ENCODE measurements around the gene CABLES1. TPM values are rescaled to one million over a fixed set of nuclear protein-coding genes. Genes with fewer than 3 reads are reported as not detected.

Gene CABLES1
- total RNA-seq, 4 donors from 2014 or later: 8.5 to 12.6 (median 9.2) TPM

- intact Hi-C loops (cut with DNase I; ENCODE audit: low total_unique reads): no loop called here
These were observed 141.2 kb downstream of the CABLES1 start for GRCh38 chr18:23276451-23276850.

GRCh38 chr18:23277399-23277798 lies 142.1 kb downstream of the CABLES1 start:
- no peaks in the 10 kb centered on the region for H3K9me3 ChIP-seq
- H3K4me3 ChIP-seq: no peak overlapping the region
- intact Hi-C loops (cut with DNase I; ENCODE audit: low total_unique reads): no loop called here
- no peak overlapping the region for H3K27ac ChIP-seq
- no peaks in the 10 kb centered on the region for H3K27me3 ChIP-seq
- no peaks in the 10 kb centered on the region for H3K4me1 ChIP-seq
- no peaks in the 10 kb centered on the region for H3K36me3 ChIP-seq
- no peak for DNase-seq
- TF ChIP-seq CTCF (IDR thresholded peaks at IDR 0.05): no peak

More at GRCh38 chr18:23276451-23276850, 141.2 kb downstream of the CABLES1 start:
- TF ChIP-seq CTCF (IDR thresholded peaks at IDR 0.05) (no peak), POLR2A (IDR thresholded peaks at IDR 0.05) (no peak)
- H3K27ac ChIP-seq: no peak overlapping the region
- H3K27me3 ChIP-seq: no peaks in the 10 kb centered on the region
- H3K4me1 ChIP-seq: no peaks in the 10 kb centered on the region
- H3K9me3 ChIP-seq: no peaks in the 10 kb centered on the region
- H3K4me3 ChIP-seq: no peak overlapping the region
- DNase-seq: no peak
- no peaks in the 10 kb centered on the region for H3K36me3 ChIP-seq

GRCh38 chr18:23279931-23280330 lies 144.6 kb downstream of the CABLES1 start:
- H3K4me1 ChIP-seq: no peaks in the 10 kb centered on the region
- no peak for DNase-seq
- no peaks in the 10 kb centered on the region for H3K36me3 ChIP-seq
- no peaks in the 10 kb centered on the region for H3K27me3 ChIP-seq
- no peak overlapping the region for H3K4me3 ChIP-seq
- no peak overlapping the region for H3K27ac ChIP-seq
- TF ChIP-seq CTCF (IDR thresholded peaks at IDR 0.05) (no peak), POLR2A (IDR thresholded peaks at IDR 0.05) (no peak)
- intact Hi-C loops (cut with DNase I; ENCODE audit: low total_unique reads): no loop called here
- no peaks in the 10 kb centered on the region for H3K9me3 ChIP-seq

GRCh38 chr18:23280844-23281243 lies 145.6 kb downstream of the CABLES1 start:
- intact Hi-C loops (cut with DNase I; ENCODE audit: low total_unique reads): no loop called here
- no peaks in the 10 kb centered on the region for H3K9me3 ChIP-seq
- no peaks in the 10 kb centered on the region for H3K36me3 ChIP-seq
- TF ChIP-seq CTCF (IDR thresholded peaks at IDR 0.05) (no peak), POLR2A (IDR thresholded peaks at IDR 0.05) (no peak)
- no peak overlapping the region for H3K4me3 ChIP-seq
- no peaks in the 10 kb centered on the region for H3K4me1 ChIP-seq
- no peaks in the 10 kb centered on the region for H3K27me3 ChIP-seq
- DNase-seq: no peak
- no peak overlapping the region for H3K27ac ChIP-seq

- H3K4me3 ChIP-seq: no peak overlapping the region
- no peaks in the 10 kb centered on the region for H3K36me3 ChIP-seq
- no peak overlapping the region for H3K27ac ChIP-seq
- no peaks in the 10 kb centered on the region for H3K9me3 ChIP-seq
- H3K27me3 ChIP-seq: no peaks in the 10 kb centered on the region
- no peak for TF ChIP-seq CTCF (IDR thresholded peaks at IDR 0.05)
- no peak for TF ChIP-seq POLR2A (IDR thresholded peaks at IDR 0.05)
- no peaks in the 10 kb centered on the region for H3K4me1 ChIP-seq
- no peak for DNase-seq
- intact Hi-C loops (cut with DNase I; ENCODE audit: low total_unique reads): no loop called here
These were observed 146.5 kb downstream of the CABLES1 start for GRCh38 chr18:23281626-23282436.

Measured in uterus (tissue), 4 donors.